SU-DHL-6 (cell line): ENCODE measurements around the gene MEMO1.

ENCODE experiments used
- CTCF ChIP-seq: fragments of 200-600 bp; sonication (generic); IDR thresholded peaks from one replicate; pipeline ENCODE4 v1.5.1; 2017; ENCODE audit warnings: antibody characterized with exemption, mild to moderate bottlenecking, low read length, moderate library complexity; ENCODE audit not compliant: insufficient read depth, poor library complexity, severe bottlenecking
- EZH2phosphoT487 ChIP-seq: fragments of 200-600 bp; sonication (generic), shearing (Covaris generic); conservative IDR thresholded peaks from 2 replicates; pipeline ENCODE4 v1.6.1; 2018; ENCODE audit warnings: mild to moderate bottlenecking, antibody characterized with exemption, low read length, moderate library complexity, mixed read lengths

GRCh38 chr2:31877008-31877407 is 133.8 kb downstream of the MEMO1 start:
- no peak for TF ChIP-seq CTCF
- TF ChIP-seq EZH2phosphoT487 = no peak
